Osteocyte (in vitro differentiated cells): ENCODE results near the gene AACS. TPM values are rescaled to one million over a fixed set of nuclear protein-coding genes. Genes with fewer than 3 reads are reported as not detected.

ENCODE experiments used
- DNase-seq: peaks from one replicate; pipeline ENCODE4 v3.0.0; 2021; ENCODE audit warnings: mixed read lengths; ENCODE audit not compliant: unreplicated experiment; ENCODE audit errors: extremely low spot score
- H3K27ac Mint-ChIP-seq: one replicate; pipeline ENCODE4 v1.8.0; 2021; ENCODE audit warnings: mild to moderate bottlenecking, mixed read lengths; ENCODE audit not compliant: unreplicated experiment
- H3K27me3 Mint-ChIP-seq: one replicate; pipeline ENCODE4 v1.8.0; 2021; ENCODE audit warnings: mixed read lengths; ENCODE audit not compliant: unreplicated experiment
- H3K36me3 Mint-ChIP-seq: one replicate; pipeline ENCODE4 v1.8.0; 2021; ENCODE audit warnings: mixed read lengths; ENCODE audit not compliant: unreplicated experiment
- H3K4me1 Mint-ChIP-seq: one replicate; pipeline ENCODE4 v1.8.0; 2021; ENCODE audit warnings: mixed read lengths; ENCODE audit not compliant: unreplicated experiment
- H3K4me3 Mint-ChIP-seq: one replicate; pipeline ENCODE4 v1.8.0; 2021; ENCODE audit warnings: mild to moderate bottlenecking, moderate library complexity, mixed read lengths; ENCODE audit not compliant: unreplicated experiment
- H3K9me3 Mint-ChIP-seq: one replicate; pipeline ENCODE4 v1.8.0; 2021; ENCODE audit warnings: mixed read lengths; ENCODE audit not compliant: unreplicated experiment
- CTCF ChIP-seq: fragments of 200-600 bp; sonication (generic); IDR thresholded peaks from 2 replicates; pipeline ENCODE4 v1.5.0; 2021; ENCODE audit warnings: antibody characterized with exemption, mild to moderate bottlenecking, moderate library complexity
- total RNA-seq: library from RNA; stranded (reverse); gene quantifications from 2 replicates; pipeline ENCODE4 v1.2.1, GENCODE V29; 2021

The AACS gene
- total RNA-seq, 1 donor from 2014 or later = 22.0 TPM

DNA sequence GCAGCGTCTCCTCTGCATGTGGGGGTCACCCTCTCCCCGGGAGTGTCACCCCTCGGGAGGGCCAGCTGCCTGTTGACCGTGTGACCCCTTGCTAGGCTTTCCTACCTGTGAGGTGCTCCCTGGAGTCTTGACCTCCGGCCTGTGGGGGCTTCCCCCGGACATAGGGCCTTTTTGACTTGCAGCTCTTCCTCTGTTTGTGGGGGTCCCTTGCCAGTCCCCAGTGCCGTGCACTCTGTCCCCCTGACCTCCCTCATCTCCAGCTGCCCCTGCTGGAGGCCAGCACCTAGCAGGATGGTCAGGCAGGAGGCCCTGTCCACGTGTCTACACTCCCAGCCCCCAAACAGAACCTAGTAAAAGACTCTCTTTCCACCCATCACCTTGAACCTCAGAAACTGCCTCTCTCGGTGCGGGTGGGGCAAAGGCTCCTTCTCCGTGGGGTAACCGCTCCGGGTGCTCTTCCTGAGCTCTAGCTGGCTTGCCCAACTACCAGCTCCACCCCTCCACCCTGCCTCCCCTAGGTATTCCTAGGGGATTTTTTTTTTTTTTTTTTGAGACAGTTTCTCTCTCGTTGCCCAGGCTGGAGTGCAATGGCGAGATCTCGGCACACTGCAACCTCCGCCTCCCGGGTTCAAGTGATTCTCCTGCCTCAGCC is 810 bp downstream of the AACS start:
- peak overlapping the region; percentile 77 for H3K4me3 Mint-ChIP-seq
- no peak for DNase-seq
- peaks cover 10% of the 10 kb centered on the region for H3K27me3 Mint-ChIP-seq
- peaks cover 15% of the 10 kb centered on the region for H3K4me1 Mint-ChIP-seq
- H3K27ac Mint-ChIP-seq = peak overlapping the region; percentile 41
- H3K36me3 Mint-ChIP-seq = no peaks in the 10 kb centered on the region
- TF ChIP-seq CTCF = no peak
- no peaks in the 10 kb centered on the region for H3K9me3 Mint-ChIP-seq

- Mint-ChIP-seq H3K9me3 (no peaks in the 10 kb centered on the region), H3K27me3 (peaks cover 4% of the 10 kb centered on the region), H3K27ac (no peak overlapping the region)
Observed at GRCh38 chr12:125068391-125068790, 3.2 kb downstream of the AACS start.

GRCh38 chr12:125069616-125070015 is 4.4 kb downstream of the AACS start:
- Mint-ChIP-seq H3K27ac (no peak overlapping the region), H3K4me1 (peaks cover 13% of the 10 kb centered on the region), H3K9me3 (no peaks in the 10 kb centered on the region), H3K36me3 (peaks cover 7% of the 10 kb centered on the region), H3K27me3 (no peaks in the 10 kb centered on the region), H3K4me3 (no peak overlapping the region)
- no peak for DNase-seq
- TF ChIP-seq CTCF = no peak

More at GRCh38 chr12:125068391-125068790, 3.2 kb downstream of the AACS start:
- peaks cover 3% of the 10 kb centered on the region for H3K36me3 Mint-ChIP-seq
- H3K4me3 Mint-ChIP-seq = no peak overlapping the region
- no peak for DNase-seq
- no peak for TF ChIP-seq CTCF
- peaks cover 15% of the 10 kb centered on the region for H3K4me1 Mint-ChIP-seq

DNA sequence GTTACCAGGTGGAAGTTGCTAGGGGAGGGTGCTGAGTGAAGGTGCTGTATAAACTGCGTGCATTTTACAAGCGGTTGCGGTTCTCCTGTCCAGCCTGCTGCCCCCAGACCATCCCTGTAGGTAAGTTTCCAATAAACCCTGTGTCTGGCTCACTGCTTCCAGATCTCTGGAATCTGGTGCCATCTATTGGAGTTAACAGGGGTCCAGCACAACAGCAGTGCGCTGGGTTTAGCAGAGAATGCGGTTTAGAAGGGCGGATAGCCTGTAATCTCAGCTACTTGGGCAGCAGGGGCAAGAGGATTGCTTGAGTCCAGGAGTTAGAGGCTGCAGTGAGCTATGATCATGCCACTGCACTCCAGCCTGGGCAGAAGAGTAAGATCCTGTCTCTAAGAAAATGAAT is 4.9 kb downstream of the AACS start:
- no peak for DNase-seq
- Mint-ChIP-seq H3K9me3 (no peaks in the 10 kb centered on the region), H3K4me3 (no peak overlapping the region), H3K36me3 (peaks cover 7% of the 10 kb centered on the region), H3K4me1 (peaks cover 11% of the 10 kb centered on the region), H3K27me3 (no peaks in the 10 kb centered on the region), H3K27ac (no peak overlapping the region)
- TF ChIP-seq CTCF = peak; percentile 24

DNA sequence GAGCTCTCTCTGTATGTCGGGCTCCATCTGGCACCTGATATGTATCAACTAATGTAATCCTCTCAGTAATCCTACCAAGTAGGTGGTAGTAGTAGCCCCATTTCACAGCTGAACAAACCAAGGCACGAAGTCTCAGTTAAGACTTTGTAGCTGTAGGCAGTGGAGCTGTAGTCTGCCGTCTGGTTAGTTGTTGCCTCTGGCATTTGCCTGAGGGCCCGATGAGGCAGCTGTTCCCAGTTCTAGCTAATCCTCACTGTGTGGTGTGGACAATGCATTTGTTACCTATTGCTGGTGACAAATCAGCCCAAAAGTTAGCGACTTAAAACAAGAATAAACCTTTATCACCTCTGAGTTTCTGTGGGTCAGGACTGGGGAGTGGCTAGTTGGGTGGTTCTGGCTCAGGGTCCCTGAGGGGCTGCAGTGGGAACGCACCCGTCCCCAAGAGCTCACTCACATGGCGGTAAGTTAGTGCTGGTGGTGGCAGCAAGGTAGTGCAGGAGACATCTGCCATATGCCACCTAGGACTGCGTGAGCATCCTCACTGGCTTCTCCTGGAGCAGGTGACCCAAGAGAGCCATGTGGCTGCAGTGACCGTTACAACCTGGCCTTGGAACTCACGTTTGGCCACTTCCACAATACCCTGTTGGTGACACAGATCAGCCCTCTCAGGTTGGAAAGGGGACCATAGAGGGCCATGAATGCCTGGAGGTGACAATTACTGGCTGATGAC is 5.6 kb downstream of the AACS start:
- Mint-ChIP-seq H3K4me3 (no peak overlapping the region), H3K9me3 (no peaks in the 10 kb centered on the region), H3K36me3 (peaks cover 7% of the 10 kb centered on the region), H3K27me3 (no peaks in the 10 kb centered on the region), H3K27ac (no peak overlapping the region), H3K4me1 (peaks cover 11% of the 10 kb centered on the region)
- DNase-seq = no peak
- no peak for TF ChIP-seq CTCF
